ENCODE measurements around the gene ESPNL. TPM values are rescaled to one million over a fixed set of nuclear protein-coding genes. Genes with fewer than 3 reads are reported as not detected.

The ESPNL gene
- total RNA-seq, 1 donor from 2014 or later, result not detected

GRCh38 chr2:238123991-238124470 is 23.9 kb downstream of the ESPNL start:
- intact Hi-C loops (cut with DNase I), result no loop called here
- ATAC-seq (no peak), DNase-seq (ENCODE audit: low spot score) (no peak)

GRCh38 chr2:238124488-238125126 is 24.5 kb downstream of the ESPNL start:
- no peak for DNase-seq (ENCODE audit: low spot score)
- no peak for ATAC-seq
- intact Hi-C loops (cut with DNase I), result no loop called here

GRCh38 chr2:238125127-238125885 is 25.2 kb downstream of the ESPNL start:
- ATAC-seq (no peak), DNase-seq (ENCODE audit: low spot score) (no peak)
- intact Hi-C loops (cut with DNase I), result no loop called here

GRCh38 chr2:238126338-238126737 is 26.2 kb downstream of the ESPNL start:
- DNase-seq (ENCODE audit: low spot score), result no peak
- intact Hi-C loops (cut with DNase I), result no loop called here
- ATAC-seq, result no peak

GRCh38 chr2:238126775-238127164 is 26.6 kb downstream of the ESPNL start:
- no peak for ATAC-seq
- DNase-seq (ENCODE audit: low spot score), result no peak
- intact Hi-C loops (cut with DNase I), result no loop called here

GRCh38 chr2:238127165-238128060 is 27.3 kb downstream of the ESPNL start:
- DNase-seq (ENCODE audit: low spot score), result no peak
- peak; percentile 82 for ATAC-seq
- intact Hi-C loops (cut with DNase I), result no loop called here

- intact Hi-C loops (cut with DNase I), result no loop called here
- no peak for ATAC-seq
- no peak for DNase-seq (ENCODE audit: low spot score)
Measured at GRCh38 chr2:238128061-238128440, 27.9 kb downstream of the ESPNL start.

GRCh38 chr2:238128534-238129001 is 28.4 kb downstream of the ESPNL start:
- no peak for ATAC-seq
- intact Hi-C loops (cut with DNase I), result no loop called here
- no peak for DNase-seq (ENCODE audit: low spot score)

- intact Hi-C loops (cut with DNase I), result no loop called here
- DNase-seq (ENCODE audit: low spot score) (no peak), ATAC-seq (no peak)
Measured at GRCh38 chr2:238129166-238130010, 29.2 kb downstream of the ESPNL start.

GRCh38 chr2:238130111-238130695 is 30.1 kb downstream of the ESPNL start:
- DNase-seq (ENCODE audit: low spot score) (no peak), ATAC-seq (no peak)
- intact Hi-C loops (cut with DNase I), result no loop called here

GRCh38 chr2:238130696-238131628 is 30.8 kb downstream of the ESPNL start:
- ATAC-seq (no peak), DNase-seq (ENCODE audit: low spot score) (no peak)
- intact Hi-C loops (cut with DNase I), result no loop called here

- DNase-seq (ENCODE audit: low spot score) (no peak), ATAC-seq (no peak)
- intact Hi-C loops (cut with DNase I), result no loop called here
Measured at GRCh38 chr2:238131761-238132462, 31.8 kb downstream of the ESPNL start.

GRCh38 chr2:238132463-238133450 is 32.6 kb downstream of the ESPNL start:
- intact Hi-C loops (cut with DNase I), result no loop called here
- no peak for DNase-seq (ENCODE audit: low spot score)

GRCh38 chr2:238133499-238134392 is 33.6 kb downstream of the ESPNL start:
- intact Hi-C loops (cut with DNase I), result no loop called here
- ATAC-seq (no peak), DNase-seq (ENCODE audit: low spot score) (no peak)

More at GRCh38 chr2:238132463-238133450, 32.6 kb downstream of the ESPNL start:
- ATAC-seq, result no peak

GRCh38 chr2:238134393-238134785 is 34.2 kb downstream of the ESPNL start:
- ATAC-seq (no peak), DNase-seq (ENCODE audit: low spot score) (no peak)
- intact Hi-C loops (cut with DNase I), result no loop called here

All from sciatic nerve (tissue), 2 donors.